KBM-7 (cell line): Measurements from ENCODE around the gene GRIN2A.

ENCODE experiments used
- DNase-seq: peaks from one replicate; pipeline ENCODE4 v3.0.0-alpha.2; 2015
- in situ Hi-C: fragments of 300-500 bp; cut with MboI; formaldehyde crosslinking; loops from 2 replicates; pipeline ENCODE4 v1.14.3; 2020; ENCODE audit warnings: low sequenced_read_pairs, low pct_unique_long_range_greater_than_20kb, mixed read lengths

Gene GRIN2A

GRCh38 chr16:10182222-10183053 is at the start of gene GRIN2A:
Gene GRIN2A, minus strand, starts transcription at chr16:10182428. Its CDS starts 2,017 bp downstream, at chr16:10180411.
- DNase-seq: no peak
- in situ Hi-C loops: no loop called here

- no peak for DNase-seq
- in situ Hi-C loops: no loop called here
Measured at GRCh38 chr16:10231563-10231962, 49.3 kb upstream of the GRIN2A start.

DNA sequence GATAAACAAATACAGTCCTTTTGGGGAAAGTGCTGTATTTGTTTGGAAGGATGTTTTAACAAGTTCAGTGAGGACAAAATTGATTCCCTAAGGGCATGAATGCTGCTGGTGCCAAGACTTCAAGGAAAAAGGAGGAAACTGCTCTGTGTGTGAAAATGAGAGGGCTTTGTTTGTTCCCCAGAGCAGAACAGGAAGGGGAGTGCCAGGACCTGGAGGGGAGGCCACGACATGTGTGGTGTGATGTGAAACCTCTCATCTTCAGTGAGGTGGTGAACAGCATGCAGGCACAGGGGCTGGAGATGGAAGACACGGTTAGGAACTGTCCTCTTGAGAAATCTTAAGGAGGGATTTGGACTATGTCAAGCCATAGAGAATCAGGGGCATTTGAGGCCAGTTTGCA is 46.6 kb upstream of the GRIN2A start:
- DNase-seq: peak; percentile 38
- in situ Hi-C loops: no loop called here

DNA sequence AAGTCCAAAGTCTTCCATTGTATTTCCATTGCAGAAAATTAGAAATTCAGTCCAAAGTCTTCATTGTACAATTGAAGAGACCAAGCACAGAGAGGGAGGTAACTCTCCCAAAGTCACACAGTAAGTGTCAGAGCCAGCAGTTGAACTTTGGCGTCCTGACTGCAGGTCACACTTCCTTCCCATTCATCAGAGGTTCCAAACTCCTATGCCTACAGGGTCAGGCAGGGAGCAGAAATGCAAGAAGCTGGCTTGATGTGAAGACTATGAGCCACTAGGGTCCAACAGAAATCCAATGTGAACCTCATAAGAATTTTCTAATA is 44.7 kb upstream of the GRIN2A start:
- in situ Hi-C loops: no loop called here
- DNase-seq: no peak

- in situ Hi-C loops: no loop called here
- DNase-seq: no peak
Measured at GRCh38 chr16:10226141-10226986, 44.1 kb upstream of the GRIN2A start.

GRCh38 chr16:10225653-10226052 is 43.4 kb upstream of the GRIN2A start:
- DNase-seq: no peak
- in situ Hi-C loops: no loop called here

- in situ Hi-C loops: no loop called here
- DNase-seq: no peak
Measured at GRCh38 chr16:10224850-10225249, 42.6 kb upstream of the GRIN2A start.

GRCh38 chr16:10220942-10221341 is 38.7 kb upstream of the GRIN2A start:
- in situ Hi-C loops: no loop called here
- DNase-seq: no peak

DNA sequence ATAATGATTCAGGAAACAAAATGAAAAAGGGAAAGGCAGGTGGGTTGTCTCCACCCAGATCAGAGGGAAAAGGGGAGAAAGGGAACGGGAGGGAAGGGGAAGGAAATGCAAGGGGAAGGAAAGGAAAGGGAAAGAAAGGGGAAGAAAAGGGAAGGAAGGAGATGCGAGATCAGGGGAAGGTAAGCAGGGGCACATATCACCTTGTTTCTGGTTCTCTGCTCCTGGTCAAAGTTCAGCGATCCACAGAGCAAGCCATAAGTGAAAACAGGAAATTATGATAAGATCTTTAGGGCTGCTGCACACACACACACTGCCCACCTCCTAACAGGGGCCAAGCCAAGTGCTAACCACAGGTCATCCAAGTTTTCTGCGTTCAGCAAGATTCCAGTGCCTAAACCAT is 37.5 kb upstream of the GRIN2A start:
- in situ Hi-C loops: no loop called here
- peak; percentile 5 for DNase-seq

- no peak for DNase-seq
- in situ Hi-C loops: no loop called here
Measured at GRCh38 chr16:10218490-10219206, 36.4 kb upstream of the GRIN2A start.

- in situ Hi-C loops: no loop called here
- DNase-seq: no peak
Measured at GRCh38 chr16:10213748-10214147, 31.5 kb upstream of the GRIN2A start.

DNA sequence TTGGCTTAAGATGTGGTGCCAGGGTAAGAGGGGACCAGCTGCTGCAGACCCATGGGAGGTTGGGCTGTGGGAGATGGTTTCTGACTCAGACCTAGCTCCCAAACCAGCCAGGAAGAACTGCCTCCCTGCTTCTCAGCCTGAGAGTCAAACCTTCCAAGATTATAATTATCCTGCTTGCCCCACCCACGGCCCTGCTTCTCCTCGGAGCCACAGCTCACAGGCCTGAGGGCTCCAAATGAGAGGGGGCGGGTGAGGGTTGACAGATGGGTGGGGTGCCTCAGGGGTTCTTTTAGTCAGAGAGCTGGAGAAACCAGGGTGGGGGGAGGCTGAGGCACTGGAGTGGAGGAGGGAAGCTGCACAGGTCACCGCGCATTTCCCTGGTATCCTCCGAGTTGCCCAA is 28.7 kb upstream of the GRIN2A start:
- in situ Hi-C loops: no loop called here
- no peak for DNase-seq

- no peak for DNase-seq
- in situ Hi-C loops: no loop called here
Measured at GRCh38 chr16:10206865-10207264, 24.6 kb upstream of the GRIN2A start.

DNA sequence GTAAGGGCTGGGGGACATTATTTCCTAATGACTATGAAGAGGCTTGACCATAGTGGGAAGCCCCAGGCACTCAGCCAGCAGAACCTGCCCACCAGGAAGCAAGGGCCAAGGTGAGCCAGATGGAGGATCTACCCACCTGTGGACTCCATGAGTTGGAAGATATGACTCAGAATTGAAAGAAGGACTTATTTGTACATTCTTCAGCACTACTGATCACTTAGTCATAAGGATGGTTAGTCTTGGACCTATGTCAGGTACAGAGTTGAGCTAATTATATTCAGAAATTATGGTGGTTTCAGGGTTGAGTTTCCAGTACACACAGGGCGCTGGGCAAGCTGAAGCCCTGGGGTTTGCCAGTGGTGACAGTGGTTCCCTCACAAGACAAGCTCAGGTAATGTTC is 24.0 kb upstream of the GRIN2A start:
- in situ Hi-C loops: no loop called here
- no peak for DNase-seq

DNA sequence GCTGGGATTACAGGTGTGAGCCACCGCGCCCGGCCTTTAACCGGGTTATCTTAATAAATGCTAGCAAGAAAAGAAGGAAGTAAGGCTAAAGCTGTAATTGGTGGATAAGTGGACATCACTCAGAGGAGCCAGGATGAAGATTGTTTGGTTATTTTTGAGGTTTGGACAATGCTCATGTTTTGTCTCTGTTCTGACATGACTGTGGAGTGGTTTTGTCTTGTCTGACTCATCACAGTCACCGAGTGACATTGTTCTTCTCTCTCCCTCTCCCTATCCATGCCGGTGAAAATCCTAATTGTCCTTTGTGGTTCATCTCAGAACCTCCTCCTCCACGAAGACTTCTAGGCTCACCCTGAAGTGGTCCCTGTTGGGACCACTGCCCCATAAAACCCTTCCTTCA is 23.5 kb upstream of the GRIN2A start:
- no peak for DNase-seq
- in situ Hi-C loops: no loop called here

DNA sequence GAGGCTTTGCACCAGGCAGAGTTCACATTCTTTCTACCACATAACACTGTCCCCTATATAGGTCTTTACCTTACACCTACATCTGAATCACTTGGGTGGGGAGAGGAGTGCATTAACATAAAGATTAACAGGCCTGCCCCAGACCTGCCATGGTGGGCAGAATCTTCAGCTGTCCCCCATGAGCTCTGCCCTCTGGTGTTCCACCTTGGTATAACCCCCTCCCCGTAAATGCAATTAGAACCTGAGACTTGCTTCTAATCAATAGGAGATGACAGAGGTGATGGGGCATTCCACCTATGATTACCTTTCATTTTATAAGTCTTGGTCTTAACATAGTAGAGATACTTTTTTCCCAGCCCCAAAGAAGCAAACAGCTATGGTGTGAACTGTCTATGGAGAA is 20.4 kb upstream of the GRIN2A start:
- peak; percentile 28 for DNase-seq

DNA sequence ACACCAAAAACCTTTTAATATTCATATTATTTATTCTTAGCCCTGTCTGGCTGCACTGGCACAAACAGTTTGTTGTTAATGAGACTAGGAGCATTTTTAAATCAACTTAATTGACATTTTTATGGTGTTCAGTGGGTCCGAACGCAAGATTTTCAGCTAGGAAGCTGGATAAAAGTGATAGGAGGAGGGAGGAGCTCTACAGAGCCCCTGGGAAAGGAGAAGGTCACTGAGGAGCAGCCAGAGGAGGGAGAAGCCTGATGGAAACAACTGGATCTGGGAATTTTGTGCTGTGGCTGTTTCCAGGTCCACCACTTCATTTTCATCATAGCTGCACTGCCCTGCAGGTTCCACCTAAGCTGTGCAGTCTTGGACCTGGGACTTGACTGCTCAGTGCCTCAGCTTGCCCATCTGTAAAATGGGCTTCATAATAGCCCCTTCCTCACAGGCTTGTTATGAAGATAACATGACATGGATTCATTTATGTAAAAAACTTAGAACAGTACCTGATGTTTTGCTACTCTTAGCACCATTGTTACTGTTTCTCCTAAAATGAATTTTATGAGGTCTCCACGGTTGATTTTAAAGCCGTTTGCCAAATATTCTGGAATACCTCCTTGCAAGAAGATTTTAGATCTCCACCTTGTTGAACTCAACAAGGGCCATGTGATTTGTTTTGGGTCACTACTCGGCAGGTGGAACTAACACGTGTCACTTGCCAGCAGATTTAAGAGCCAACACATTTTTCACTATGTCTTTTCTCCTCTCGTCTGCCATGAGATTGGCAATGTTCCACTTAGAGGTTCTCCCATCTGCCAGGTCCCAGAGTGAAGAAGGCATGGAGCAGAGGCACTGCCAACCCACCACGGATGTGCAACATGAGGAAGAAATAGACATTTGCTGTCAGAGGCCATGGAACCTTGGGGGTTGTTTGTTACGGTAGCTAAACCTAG is 18.7 kb upstream of the GRIN2A start:
- in situ Hi-C loops: no loop called here
- no peak for DNase-seq

More for the DNA sequence above, 20.4 kb upstream of the GRIN2A start:
- in situ Hi-C loops: no loop called here

DNA sequence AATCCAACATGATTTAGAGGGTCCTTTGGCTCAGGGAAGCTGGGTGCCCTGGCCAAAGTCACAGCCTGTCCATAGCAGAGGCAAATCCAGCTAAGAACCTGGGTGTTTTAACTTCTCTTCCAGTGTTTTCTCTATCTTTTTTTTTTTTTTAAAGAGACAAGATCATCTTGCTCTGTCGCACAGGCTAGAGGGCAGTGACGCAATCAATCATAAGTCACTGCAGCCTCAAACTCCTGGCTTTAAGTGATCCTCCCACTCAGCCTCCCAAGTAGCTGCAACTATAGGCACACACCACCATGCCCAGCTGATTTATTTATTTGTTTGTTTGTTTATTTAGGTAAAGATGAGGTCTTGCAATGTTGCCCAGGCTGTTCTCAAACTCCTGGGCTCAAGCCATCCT is 14.8 kb upstream of the GRIN2A start:
- in situ Hi-C loops: no loop called here
- no peak for DNase-seq

DNA sequence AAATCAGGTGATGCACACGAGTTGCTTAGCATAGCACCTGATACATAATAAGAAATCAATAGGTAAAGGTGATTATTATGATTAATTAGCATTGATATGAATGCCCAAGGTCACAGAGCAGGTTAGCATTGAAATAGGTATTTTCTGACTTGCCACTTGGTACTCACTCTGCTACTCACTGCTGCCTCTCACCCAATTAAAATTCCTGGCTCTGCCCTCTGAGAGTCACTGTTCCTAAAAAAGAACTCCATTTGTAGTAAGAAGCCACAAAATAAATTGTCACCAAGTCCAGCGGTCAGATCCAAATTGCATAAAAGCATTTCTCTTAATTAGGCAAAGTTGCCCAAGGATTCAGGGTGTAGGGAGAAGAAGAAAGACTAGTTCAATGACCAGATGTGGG is 8.9 kb upstream of the GRIN2A start:
- in situ Hi-C loops: no loop called here
- DNase-seq: no peak
